IPS-18a (cell line): ENCODE data around the gene CUEDC2.

Source experiments
- H3K27ac ChIP-seq: one replicate; pipeline ENCODE4 v1.5.1; 2013; ENCODE audit warnings: low read length
- H3K27me3 ChIP-seq: one replicate; pipeline ENCODE4 v1.6.1; 2013; ENCODE audit warnings: mild to moderate bottlenecking, low read length; ENCODE audit not compliant: control insufficient read depth, insufficient read depth
- H3K36me3 ChIP-seq: one replicate; pipeline ENCODE4 v1.6.1; 2013; ENCODE audit warnings: low read depth, low read length; ENCODE audit not compliant: control insufficient read depth
- H3K4me1 ChIP-seq: one replicate; pipeline ENCODE4 v1.6.1; 2013; ENCODE audit warnings: low read depth, low read length; ENCODE audit not compliant: control insufficient read depth
- H3K4me3 ChIP-seq: one replicate; pipeline ENCODE4 v1.5.1; 2013; ENCODE audit warnings: low read length
- H3K9ac ChIP-seq: one replicate; pipeline ENCODE4 v1.6.1; 2013; ENCODE audit warnings: mild to moderate bottlenecking, low read length, moderate library complexity
- H3K9me3 ChIP-seq: one replicate; pipeline ENCODE4 v1.6.1; 2013; ENCODE audit warnings: low read depth, low read length; ENCODE audit not compliant: control insufficient read depth

CUEDC2 gene

DNA sequence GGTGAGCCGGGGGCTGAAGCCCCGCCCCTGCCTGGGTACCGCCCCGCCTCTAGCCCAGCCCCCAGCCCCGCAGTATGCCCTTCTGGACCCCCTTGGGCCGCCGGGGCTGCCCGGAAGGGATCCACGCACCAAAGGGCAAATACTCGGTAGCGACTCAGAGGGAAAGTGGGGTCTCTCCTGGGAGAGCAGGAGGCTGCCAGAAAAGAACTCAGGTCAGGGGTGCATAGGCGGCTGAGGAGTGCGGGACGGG, 10.9 kb downstream of the CUEDC2 start:
- Histone ChIP-seq H3K9ac (peak overlapping the region; percentile 63), H3K27me3 (peaks cover 14% of the 10 kb centered on the region), H3K4me1 (peaks cover 5% of the 10 kb centered on the region), H3K36me3 (peaks cover 3% of the 10 kb centered on the region), H3K4me3 (peak overlapping the region; percentile 84), H3K9me3 (no peaks in the 10 kb centered on the region), H3K27ac (no peak overlapping the region)

DNA sequence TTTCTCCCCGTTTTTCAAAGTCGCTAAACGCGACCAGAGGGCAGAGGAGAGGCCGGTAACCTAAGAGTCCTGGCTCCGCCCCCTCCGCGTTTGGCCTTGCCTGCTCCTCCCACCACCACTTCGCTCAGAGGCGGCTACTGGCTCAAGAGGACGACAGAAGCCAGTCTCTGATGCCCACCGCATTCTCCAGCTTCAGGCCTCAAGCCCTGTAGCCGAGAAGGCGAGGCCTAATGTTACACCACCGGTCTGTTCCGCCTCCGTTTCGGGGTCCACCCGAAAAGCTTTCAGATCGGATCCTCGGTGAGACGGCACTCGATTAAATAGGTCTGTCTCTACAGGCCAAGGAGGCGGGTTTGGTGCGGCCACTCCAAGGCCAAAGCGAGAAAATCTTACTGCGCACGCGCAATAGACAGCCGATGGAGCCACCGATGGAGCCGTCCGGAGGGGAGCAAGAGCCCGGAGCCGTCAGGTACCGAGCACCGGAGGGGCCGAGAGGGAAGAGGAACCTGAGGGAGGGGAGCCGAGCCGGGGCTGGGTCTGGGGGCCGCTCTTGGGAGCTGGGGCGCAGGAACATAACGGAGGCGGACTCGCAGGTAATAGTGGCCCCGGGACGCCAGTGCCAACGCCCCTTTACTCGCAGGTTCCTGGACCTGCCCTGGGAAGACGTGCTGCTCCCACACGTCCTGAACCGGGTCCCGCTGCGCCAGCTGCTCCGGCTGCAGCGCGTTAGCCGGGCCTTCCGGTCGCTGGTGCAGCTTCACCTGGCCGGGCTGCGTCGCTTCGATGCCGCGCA, 11.5 kb downstream of the CUEDC2 start, which contains the start of gene FBXL15:
Gene FBXL15 (plus strand): TSS at position 123 of the 793 bp plus-strand sequence. CDS start 294 bp downstream, at position 417.
- peaks cover 5% of the 10 kb centered on the region for H3K4me1 ChIP-seq
- peak within 1 kb of the TSS; percentile 12 for H3K27ac ChIP-seq
- peaks cover 14% of the 10 kb centered on the region for H3K27me3 ChIP-seq
- peak within 1 kb of the TSS; percentile 63 for H3K9ac ChIP-seq
- no peaks in the 10 kb centered on the region for H3K9me3 ChIP-seq
- H3K4me3 ChIP-seq = peak within 1 kb of the TSS; percentile 84
- H3K36me3 ChIP-seq = peaks cover 3% of the 10 kb centered on the region

- Histone ChIP-seq H3K9ac (peak overlapping the region; percentile 63), H3K36me3 (peaks cover 3% of the 10 kb centered on the region), H3K4me3 (peak overlapping the region; percentile 84), H3K4me1 (peaks cover 5% of the 10 kb centered on the region), H3K9me3 (no peaks in the 10 kb centered on the region), H3K27me3 (peaks cover 14% of the 10 kb centered on the region), H3K27ac (no peak overlapping the region)
Measured at GRCh38 chr10:102420181-102420713, 12.1 kb downstream of the CUEDC2 start.

- Histone ChIP-seq H3K27ac (no peak overlapping the region), H3K27me3 (peaks cover 14% of the 10 kb centered on the region), H3K4me1 (peaks cover 5% of the 10 kb centered on the region), H3K9me3 (no peaks in the 10 kb centered on the region), H3K36me3 (peaks cover 3% of the 10 kb centered on the region), H3K9ac (peak overlapping the region; percentile 0), H3K4me3 (peak overlapping the region; percentile 84)
Measured at GRCh38 chr10:102419269-102420180, 12.8 kb downstream of the CUEDC2 start.

DNA sequence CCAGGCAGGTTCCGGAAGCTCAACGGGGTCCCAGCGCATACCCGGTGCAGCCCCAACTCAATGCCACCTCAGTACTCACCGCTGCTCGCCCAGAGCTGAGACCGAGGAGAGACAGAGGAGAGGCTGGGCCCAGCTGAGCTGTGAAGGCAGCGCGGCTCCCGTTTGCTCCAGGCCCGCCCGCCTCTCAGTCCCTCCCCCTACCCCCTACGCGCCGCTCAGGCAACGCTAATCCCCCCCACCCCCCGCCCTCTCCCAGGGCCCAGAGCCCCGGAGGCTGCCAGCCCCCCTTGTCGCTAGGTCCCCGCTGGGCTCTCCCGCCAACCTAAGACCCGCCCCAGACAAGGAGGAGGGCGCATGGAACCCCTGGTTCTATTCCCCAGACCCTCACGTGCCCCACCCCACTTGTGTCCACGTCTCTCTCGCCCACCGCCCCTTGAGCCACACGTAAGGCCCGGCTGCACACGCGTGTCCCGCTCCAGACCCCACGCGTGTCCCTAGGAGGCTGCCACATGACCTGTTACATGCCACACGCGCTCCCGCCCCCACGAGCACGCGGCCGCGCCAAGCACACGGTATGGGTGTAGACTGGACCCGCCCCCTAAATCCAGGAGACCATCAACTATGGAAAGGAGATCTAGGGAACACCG, 13.6 kb downstream of the CUEDC2 start, which contains the start of gene PSD:
Gene PSD (minus strand): TSS at position 164 of the 647 bp plus-strand sequence. CDS start 1,747 bp downstream, outside the sequence.
- H3K4me1 ChIP-seq = peaks cover 5% of the 10 kb centered on the region
- peaks cover 14% of the 10 kb centered on the region for H3K27me3 ChIP-seq
- no peaks in the 10 kb centered on the region for H3K9me3 ChIP-seq
- no peak within 1 kb of the TSS for H3K27ac ChIP-seq
- peak within 1 kb of the TSS; percentile 84 for H3K4me3 ChIP-seq
- H3K9ac ChIP-seq = peak within 1 kb of the TSS; percentile 0
- H3K36me3 ChIP-seq = no peaks in the 10 kb centered on the region

DNA sequence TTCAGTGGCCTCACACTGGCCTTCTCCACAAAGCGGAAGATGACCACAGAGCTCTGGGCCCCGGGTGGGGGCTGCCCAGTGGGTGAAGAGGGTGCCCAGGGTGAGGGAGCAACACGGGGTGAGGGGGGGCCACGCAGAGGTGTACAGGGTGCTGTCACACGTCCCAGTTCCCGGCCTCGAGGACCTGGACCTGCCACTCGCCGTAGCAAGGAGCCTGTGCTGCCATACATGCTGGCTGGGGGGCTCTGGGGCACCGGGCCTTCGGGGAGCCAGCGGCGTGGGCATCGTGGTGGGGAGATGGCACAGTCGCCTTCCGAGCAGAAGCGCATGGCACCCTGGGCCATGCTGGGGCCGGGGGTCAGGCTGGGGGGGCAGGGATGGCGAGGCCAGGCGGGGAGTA, 15.7 kb downstream of the CUEDC2 start:
- H3K27ac ChIP-seq = no peak overlapping the region
- H3K27me3 ChIP-seq = peaks cover 19% of the 10 kb centered on the region
- H3K4me1 ChIP-seq = peaks cover 4% of the 10 kb centered on the region
- H3K9me3 ChIP-seq = no peaks in the 10 kb centered on the region
- H3K9ac ChIP-seq = no peak overlapping the region
- no peak overlapping the region for H3K4me3 ChIP-seq
- H3K36me3 ChIP-seq = no peaks in the 10 kb centered on the region

GRCh38 chr10:102416283-102416682, 16.1 kb downstream of the CUEDC2 start:
- no peak overlapping the region for H3K9ac ChIP-seq
- no peak overlapping the region for H3K4me3 ChIP-seq
- H3K36me3 ChIP-seq = no peaks in the 10 kb centered on the region
- no peaks in the 10 kb centered on the region for H3K9me3 ChIP-seq
- H3K4me1 ChIP-seq = peaks cover 8% of the 10 kb centered on the region
- H3K27ac ChIP-seq = no peak overlapping the region
- peaks cover 23% of the 10 kb centered on the region for H3K27me3 ChIP-seq

- peaks cover 38% of the 10 kb centered on the region for H3K27me3 ChIP-seq
Measured at GRCh38 chr10:102414749-102415148, 17.6 kb downstream of the CUEDC2 start.

GRCh38 chr10:102413806-102414561, 18.4 kb downstream of the CUEDC2 start:
- H3K36me3 ChIP-seq = no peaks in the 10 kb centered on the region
- peaks cover 45% of the 10 kb centered on the region for H3K27me3 ChIP-seq
- H3K27ac ChIP-seq = no peak overlapping the region
- no peak overlapping the region for H3K9ac ChIP-seq
- H3K4me1 ChIP-seq = peaks cover 16% of the 10 kb centered on the region
- H3K9me3 ChIP-seq = no peaks in the 10 kb centered on the region
- H3K4me3 ChIP-seq = no peak overlapping the region

More at GRCh38 chr10:102414749-102415148, 17.6 kb downstream of the CUEDC2 start:
- H3K4me1 ChIP-seq = peaks cover 12% of the 10 kb centered on the region
- no peak overlapping the region for H3K27ac ChIP-seq
- no peaks in the 10 kb centered on the region for H3K36me3 ChIP-seq
- no peak overlapping the region for H3K9ac ChIP-seq
- no peaks in the 10 kb centered on the region for H3K9me3 ChIP-seq
- no peak overlapping the region for H3K4me3 ChIP-seq

DNA sequence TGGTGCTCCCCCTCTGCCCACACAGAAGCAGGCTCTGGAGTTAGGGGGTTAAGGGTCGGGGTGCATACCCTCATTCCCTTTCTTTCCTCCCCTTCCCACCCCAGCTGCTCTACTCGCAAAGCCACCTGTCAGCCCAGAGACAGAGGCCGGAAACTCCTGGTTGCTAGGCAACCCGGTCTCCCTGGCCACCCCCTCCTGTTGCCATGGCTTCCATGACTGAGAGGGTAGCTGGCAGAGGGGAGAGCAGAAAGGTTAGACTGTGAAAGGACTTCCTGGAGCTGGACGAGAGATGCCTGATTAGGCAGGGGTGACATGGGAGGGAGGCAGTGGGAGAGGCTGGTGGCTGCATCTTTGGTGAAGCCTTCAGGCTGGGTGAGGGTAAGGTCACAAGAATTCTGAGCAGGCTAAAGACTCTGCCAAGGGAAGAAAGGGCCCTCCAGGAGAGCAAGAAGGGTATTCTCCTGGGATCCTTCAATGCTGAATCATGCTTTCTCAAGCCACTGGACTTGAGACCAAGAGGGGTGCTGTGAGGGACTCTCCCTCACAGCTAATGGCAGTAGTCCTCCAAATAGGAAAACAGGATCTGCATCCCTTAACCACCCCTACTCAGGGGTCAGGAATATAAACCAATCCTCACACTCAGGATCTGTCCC, 19.2 kb downstream of the CUEDC2 start:
- Histone ChIP-seq H3K27me3 (peaks cover 50% of the 10 kb centered on the region), H3K9me3 (no peaks in the 10 kb centered on the region), H3K36me3 (no peaks in the 10 kb centered on the region), H3K9ac (no peak overlapping the region), H3K4me1 (peaks cover 16% of the 10 kb centered on the region), H3K4me3 (no peak overlapping the region), H3K27ac (no peak overlapping the region)
